GM12892 (cell line): ENCODE results near the gene PARS2.

ENCODE experiments used
- POLR2A ChIP-seq: IDR thresholded peaks from 2 replicates; pipeline ENCODE4 v1.6.1; 2011; ENCODE audit warnings: low read depth, low read length, control low read depth
- POLR2AphosphoS5 ChIP-seq: IDR thresholded peaks from 2 replicates; pipeline ENCODE4 v1.6.1; 2011; ENCODE audit warnings: low read depth, low read length, control low read depth

- no peak for TF ChIP-seq POLR2A
- TF ChIP-seq POLR2AphosphoS5: no peak
These were observed 34.7 kb upstream of the PARS2 start for GRCh38 chr1:54798769-54799641.
